Activated naive CD8-positive, alpha-beta T cell (primary cell): Measurements from ENCODE around the gene BZW1.
"Not testable (repeated sequence)": the region's sequence is repeated elsewhere in the genome, so short reads cannot be mapped to it uniquely, and the experiment has no call there.

Source experiments
- H3K27ac Mint-ChIP-seq: one replicate; pipeline ENCODE4 v1.8.0; 2021; ENCODE audit warnings: mixed read lengths
- H3K27me3 Mint-ChIP-seq: one replicate; pipeline ENCODE4 v1.8.0; 2021; ENCODE audit warnings: mixed read lengths
- H3K36me3 Mint-ChIP-seq: one replicate; pipeline ENCODE4 v1.8.0; 2021; ENCODE audit warnings: mixed read lengths
- H3K4me1 Mint-ChIP-seq: one replicate; pipeline ENCODE4 v1.8.0; 2021; ENCODE audit warnings: low read depth, mixed read lengths
- H3K4me3 Mint-ChIP-seq: one replicate; pipeline ENCODE4 v1.8.0; 2021; ENCODE audit warnings: mild to moderate bottlenecking, mixed read lengths
- H3K9me3 Mint-ChIP-seq: one replicate; pipeline ENCODE4 v1.8.0; 2021; ENCODE audit warnings: low read depth, mixed read lengths

BZW1 gene

GRCh38 chr2:200809506-200810251 is 2.0 kb upstream of the BZW1 start:
- H3K36me3 Mint-ChIP-seq: peaks cover 15% of the 10 kb centered on the region
- H3K27me3 Mint-ChIP-seq: no peaks in the 10 kb centered on the region
- H3K4me1 Mint-ChIP-seq: peaks cover 32% of the 10 kb centered on the region
- peak overlapping the region; percentile 91 for H3K4me3 Mint-ChIP-seq
- H3K9me3 Mint-ChIP-seq: no peaks in the 10 kb centered on the region
- H3K27ac Mint-ChIP-seq: peak overlapping the region; percentile 74

- H3K4me1 Mint-ChIP-seq: peaks cover 40% of the 10 kb centered on the region
- H3K27me3 Mint-ChIP-seq: no peaks in the 10 kb centered on the region
- peak overlapping the region; percentile 95 for H3K27ac Mint-ChIP-seq
- H3K9me3 Mint-ChIP-seq: no peaks in the 10 kb centered on the region
- H3K4me3 Mint-ChIP-seq: peak overlapping the region; percentile 91
- peaks cover 19% of the 10 kb centered on the region for H3K36me3 Mint-ChIP-seq
Observed at GRCh38 chr2:200810252-200810997, 1.3 kb upstream of the BZW1 start.

GRCh38 chr2:200810998-200811332 is 745 bp upstream of the BZW1 start:
- peak overlapping the region; percentile 91 for H3K4me3 Mint-ChIP-seq
- peaks cover 45% of the 10 kb centered on the region for H3K4me1 Mint-ChIP-seq
- H3K9me3 Mint-ChIP-seq: no peaks in the 10 kb centered on the region
- peaks cover 25% of the 10 kb centered on the region for H3K36me3 Mint-ChIP-seq
- H3K27ac Mint-ChIP-seq: peak overlapping the region; percentile 95
- no peaks in the 10 kb centered on the region for H3K27me3 Mint-ChIP-seq

GRCh38 chr2:200812122-200813022 is 662 bp downstream of the BZW1 start:
- H3K27ac Mint-ChIP-seq: peak overlapping the region; percentile 97
- peaks cover 51% of the 10 kb centered on the region for H3K4me1 Mint-ChIP-seq
- H3K9me3 Mint-ChIP-seq: no peaks in the 10 kb centered on the region
- H3K36me3 Mint-ChIP-seq: peaks cover 25% of the 10 kb centered on the region
- no peaks in the 10 kb centered on the region for H3K27me3 Mint-ChIP-seq
- H3K4me3 Mint-ChIP-seq: peak overlapping the region; percentile 99

- Mint-ChIP-seq H3K36me3 (peaks cover 30% of the 10 kb centered on the region), H3K4me3 (peak overlapping the region; percentile 85), H3K9me3 (no peaks in the 10 kb centered on the region), H3K27ac (peak overlapping the region; percentile 95), H3K4me1 (peaks cover 57% of the 10 kb centered on the region), H3K27me3 (no peaks in the 10 kb centered on the region)
Observed at GRCh38 chr2:200814276-200814815, 2.6 kb downstream of the BZW1 start.

- Mint-ChIP-seq H3K9me3 (no peaks in the 10 kb centered on the region), H3K4me1 (peaks cover 55% of the 10 kb centered on the region), H3K27me3 (no peaks in the 10 kb centered on the region), H3K27ac (peak overlapping the region; percentile 95), H3K4me3 (peak overlapping the region; percentile 85), H3K36me3 (peaks cover 30% of the 10 kb centered on the region)
Observed at GRCh38 chr2:200814917-200815316, 3.2 kb downstream of the BZW1 start.

GRCh38 chr2:200818732-200819131 is 7.0 kb downstream of the BZW1 start:
- peak overlapping the region; percentile 72 for H3K27ac Mint-ChIP-seq
- not testable (repeated sequence) for H3K9me3 Mint-ChIP-seq, H3K27me3 Mint-ChIP-seq, H3K4me3 Mint-ChIP-seq
- H3K4me1 Mint-ChIP-seq: peaks cover 44% of the 10 kb centered on the region
- peaks cover 30% of the 10 kb centered on the region for H3K36me3 Mint-ChIP-seq

- Mint-ChIP-seq H3K4me3 (no peak overlapping the region), H3K4me1 (peaks cover 27% of the 10 kb centered on the region), H3K9me3 (no peaks in the 10 kb centered on the region), H3K27me3 (no peaks in the 10 kb centered on the region), H3K27ac (peak overlapping the region; percentile 72), H3K36me3 (peaks cover 14% of the 10 kb centered on the region)
Observed at GRCh38 chr2:200820573-200821234, 9.0 kb downstream of the BZW1 start.

- Mint-ChIP-seq H3K27me3 (no peaks in the 10 kb centered on the region), H3K4me1 (peaks cover 19% of the 10 kb centered on the region), H3K27ac (peak overlapping the region; percentile 72), H3K9me3 (no peaks in the 10 kb centered on the region), H3K36me3 (peaks cover 11% of the 10 kb centered on the region), H3K4me3 (no peak overlapping the region)
Observed at GRCh38 chr2:200821686-200822245, 10.1 kb downstream of the BZW1 start.

GRCh38 chr2:200828104-200828503 is 16.4 kb downstream of the BZW1 start:
- H3K36me3 Mint-ChIP-seq: no peaks in the 10 kb centered on the region
- peaks cover 4% of the 10 kb centered on the region for H3K4me1 Mint-ChIP-seq
- no peak overlapping the region for H3K4me3 Mint-ChIP-seq
- no peaks in the 10 kb centered on the region for H3K27me3 Mint-ChIP-seq
- peak overlapping the region; percentile 50 for H3K27ac Mint-ChIP-seq
- no peaks in the 10 kb centered on the region for H3K9me3 Mint-ChIP-seq

- H3K27ac Mint-ChIP-seq: no peak overlapping the region
- no peak overlapping the region for H3K4me3 Mint-ChIP-seq
- peaks cover 4% of the 10 kb centered on the region for H3K4me1 Mint-ChIP-seq
- no peaks in the 10 kb centered on the region for H3K9me3 Mint-ChIP-seq
- H3K27me3 Mint-ChIP-seq: no peaks in the 10 kb centered on the region
- H3K36me3 Mint-ChIP-seq: no peaks in the 10 kb centered on the region
Observed at GRCh38 chr2:200828572-200829257, 17.0 kb downstream of the BZW1 start.

- no peaks in the 10 kb centered on the region for H3K36me3 Mint-ChIP-seq
- no peak overlapping the region for H3K27ac Mint-ChIP-seq
- no peak overlapping the region for H3K4me3 Mint-ChIP-seq
- no peaks in the 10 kb centered on the region for H3K9me3 Mint-ChIP-seq
- H3K4me1 Mint-ChIP-seq: peaks cover 4% of the 10 kb centered on the region
- no peaks in the 10 kb centered on the region for H3K27me3 Mint-ChIP-seq
Observed at GRCh38 chr2:200829258-200829655, 17.5 kb downstream of the BZW1 start.

GRCh38 chr2:200834701-200835100 is 23.0 kb downstream of the BZW1 start:
- Mint-ChIP-seq H3K4me1 (no peaks in the 10 kb centered on the region), H3K27ac (no peak overlapping the region), H3K36me3 (peaks cover 2% of the 10 kb centered on the region), H3K27me3 (no peaks in the 10 kb centered on the region), H3K9me3 (peaks cover 6% of the 10 kb centered on the region), H3K4me3 (no peak overlapping the region)
